Pancreas (tissue), 10 donors: ENCODE measurements around the gene TEX22. TPM values are rescaled to one million over a fixed set of nuclear protein-coding genes. Genes with fewer than 3 reads are reported as not detected.

Source experiments
- ATAC-seq, 4 donors: fragments of 200-7000 bp; cut with Tn5 transposase; one replicate each; pipeline versions ENCODE4 v1.8.0 to v1.9.1; 2020; ENCODE audit warnings: mild to moderate bottlenecking in 4 of 4, moderate library complexity in 4 of 4
- DNase-seq, 6 donors: peaks; one replicate each; pipeline ENCODE4 v3.0.0-alpha.2; 2020
- FAIRE-seq: peaks from 2 replicates; lab custom pipeline; 2012; peaks lifted over from hg19 to GRCh38; lab: Jason Lieb, UNC
- H3K27ac ChIP-seq, 4 donors: fragments of 200-600 bp; sonication (generic); 1 replicate in 3 of 4; 2 replicates in 1 of 4; pipeline versions ENCODE4 v1.5.0 to v1.8.0; 2020
- H3K27me3 ChIP-seq, 4 donors: fragments of 200-600 bp; one replicate each; pipeline ENCODE4 v1.8.0; 2021
- H3K36me3 ChIP-seq, 3 donors: fragments of 200-600 bp; sonication (generic) in 1 of 3; one replicate each; pipeline versions ENCODE4 v1.5.0 to v1.8.0; 2020 to 2021
- H3K4me1 ChIP-seq, 3 donors: fragments of 200-600 bp; one replicate each; pipeline ENCODE4 v1.8.0; 2021
- H3K4me3 ChIP-seq, 4 donors: fragments of 200-600 bp; sonication (generic) in 2 of 4; one replicate each; pipeline versions ENCODE4 v1.5.0 to v1.8.0; 2020 to 2021
- H3K9me3 ChIP-seq, 4 donors: fragments of 200-600 bp; one replicate each; pipeline ENCODE4 v1.8.0; 2021
- WGBS, 2 donors: extraction: QIAGEN DNeasy Blood & Tissue Kit; methylation state at CpG; one replicate each; pipeline ENCODE4 v1.1.7; 2013; 5-methylcytosine and 5-hydroxymethylcytosine counted together
- intact Hi-C, 3 donors: fragments of 100-400 bp; cut with DNase I; formaldehyde crosslinking; loops; one replicate each; pipeline versions ENCODE4 v1.11.1 to v1.14.2; 2022
- polyA plus RNA-seq, 2 donors: library from polyadenylated mRNA; stranded (reverse); fragments of 200-250 nt; gene quantifications; one replicate each; pipeline ENCODE4 v1.2.3, GENCODE V29; 2013
- total RNA-seq, 6 donors: library from RNA; stranded (reverse); fragmentation: NEBNext Ultra II Directional in 4 of 6; extraction: Animal tissue kit (Norgen Biotek cat#: 25700) in 4 of 6; gene quantifications; one replicate each; pipeline versions ENCODE4 v1.2.1 to v1.2.4, GENCODE V29; 2021 to 2023
- TF ChIP-seq, protein P1 (sequence below), 4 donors: fragments of 200-600 bp; sonication (generic) in 3 of 4; IDR thresholded peaks; one replicate each; pipeline versions ENCODE4 v1.5.0 to v1.8.0; 2021; ENCODE audit warnings: antibody characterized with exemption in 4 of 4
- donor health status: healthy with polysubstance abuse.
- donor health status: DM: no; HTN: no; CAD: no; lungs with moderate emphysema.
- donor health status: DM: no; HTN: no; CAD: no.
- donor health status: control.
- donor health status: control.
- donor health status: Bipolar disorder and iron deficiency.
- donor health status: DM: yes; HTN: yes; CAD: no.
- donor health status: DM: no; HTN: no; CAD: no.
- donor health status: DM: no; HTN: no; CAD: no.
- donor health status: DM: yes; HTN: yes; CAD: no.

The TEX22 gene
- total and polyA plus RNA-seq, 8 donors: 0.14 to 2.4 (median 1.1) TPM

DNA sequence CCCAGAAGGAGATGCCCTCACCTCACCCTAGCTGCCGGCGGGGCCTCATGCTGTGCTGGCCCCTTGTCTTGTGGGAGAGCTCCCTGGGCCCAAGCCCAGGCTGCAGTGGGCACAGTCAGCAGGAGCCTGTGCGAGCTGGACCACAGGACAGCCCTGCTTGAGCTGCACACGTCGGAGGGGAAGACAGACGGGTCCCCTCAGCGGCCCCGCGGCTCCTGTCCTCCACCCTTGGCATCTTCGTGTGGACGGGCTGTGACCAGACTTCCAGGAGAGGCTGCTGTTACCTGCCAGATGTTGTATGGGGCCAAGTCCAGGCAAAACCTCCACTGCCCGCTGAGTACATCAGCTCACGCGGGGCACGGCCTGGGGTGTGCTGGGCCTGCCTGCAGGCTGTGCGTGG, 9.4 kb upstream of the TEX22 start:
- Histone ChIP-seq H3K27ac (peak overlapping the region in 1 of 4 donors; percentile 48), H3K4me1 (peaks cover 0 to 9% (median 0%) of the 10 kb centered on the region in 3 donors), H3K4me3 (no peak overlapping the region), H3K36me3 (peaks cover 0 to 15% (median 3%) of the 10 kb centered on the region in 3 donors), H3K9me3 (no peaks in the 10 kb centered on the region), H3K27me3 (no peaks in the 10 kb centered on the region)
- ATAC-seq (peak in 1 of 4 donors; percentile 2), FAIRE-seq (no peak), DNase-seq (peak in 3 of 6 donors; percentile 15 to 54 (median 15))
- 92% methylated on average over 15 to 16 of the region's 16 CpGs for WGBS, 2 donors
- TF ChIP-seq, protein P1, sequence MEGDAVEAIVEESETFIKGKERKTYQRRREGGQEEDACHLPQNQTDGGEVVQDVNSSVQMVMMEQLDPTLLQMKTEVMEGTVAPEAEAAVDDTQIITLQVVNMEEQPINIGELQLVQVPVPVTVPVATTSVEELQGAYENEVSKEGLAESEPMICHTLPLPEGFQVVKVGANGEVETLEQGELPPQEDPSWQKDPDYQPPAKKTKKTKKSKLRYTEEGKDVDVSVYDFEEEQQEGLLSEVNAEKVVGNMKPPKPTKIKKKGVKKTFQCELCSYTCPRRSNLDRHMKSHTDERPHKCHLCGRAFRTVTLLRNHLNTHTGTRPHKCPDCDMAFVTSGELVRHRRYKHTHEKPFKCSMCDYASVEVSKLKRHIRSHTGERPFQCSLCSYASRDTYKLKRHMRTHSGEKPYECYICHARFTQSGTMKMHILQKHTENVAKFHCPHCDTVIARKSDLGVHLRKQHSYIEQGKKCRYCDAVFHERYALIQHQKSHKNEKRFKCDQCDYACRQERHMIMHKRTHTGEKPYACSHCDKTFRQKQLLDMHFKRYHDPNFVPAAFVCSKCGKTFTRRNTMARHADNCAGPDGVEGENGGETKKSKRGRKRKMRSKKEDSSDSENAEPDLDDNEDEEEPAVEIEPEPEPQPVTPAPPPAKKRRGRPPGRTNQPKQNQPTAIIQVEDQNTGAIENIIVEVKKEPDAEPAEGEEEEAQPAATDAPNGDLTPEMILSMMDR (IDR thresholded peaks at IDR 0.05): no peak
- intact Hi-C loops: no loop called here

DNA sequence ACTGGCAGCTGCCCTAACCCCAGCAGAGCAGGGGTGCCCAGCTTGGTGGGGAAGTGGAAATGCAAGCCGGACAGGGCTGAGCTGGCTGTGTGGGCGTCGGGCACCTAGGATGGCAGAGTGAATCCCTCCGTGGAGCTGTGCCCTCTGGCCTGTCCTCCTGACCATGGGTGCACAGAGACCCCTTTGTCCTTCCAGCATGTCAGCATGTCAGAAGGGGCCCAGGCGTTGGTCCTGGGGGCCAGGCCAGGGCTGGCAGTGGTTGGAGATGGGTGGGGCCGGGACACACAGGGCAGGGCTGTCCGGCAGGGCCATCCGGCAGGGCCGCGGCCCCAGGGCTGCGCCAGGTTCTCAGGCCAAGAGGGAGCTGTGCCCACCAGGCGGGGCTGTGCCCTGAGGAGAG, 8.8 kb upstream of the TEX22 start:
- peaks cover 0 to 10% (median 3%) of the 10 kb centered on the region in 3 donors for H3K36me3 ChIP-seq
- H3K4me3 ChIP-seq: no peak overlapping the region
- intact Hi-C loops: no loop called here
- 74 to 76% methylated on average over 12 of the region's 12 CpGs for WGBS, 2 donors
- H3K27ac ChIP-seq: peak overlapping the region in 2 of 4 donors; percentile 39 to 48
- H3K4me1 ChIP-seq: peaks cover 0 to 9% (median 0%) of the 10 kb centered on the region in 3 donors
- no peaks in the 10 kb centered on the region for H3K27me3 ChIP-seq
- H3K9me3 ChIP-seq: no peaks in the 10 kb centered on the region
- DNase-seq: peak in 4 of 6 donors; percentile 20 to 74 (median 42)
- TF ChIP-seq, protein P1 (IDR thresholded peaks at IDR 0.05): no peak
- ATAC-seq: peak in 3 of 4 donors; percentile 11 to 40 (median 14)
- no peak for FAIRE-seq

DNA sequence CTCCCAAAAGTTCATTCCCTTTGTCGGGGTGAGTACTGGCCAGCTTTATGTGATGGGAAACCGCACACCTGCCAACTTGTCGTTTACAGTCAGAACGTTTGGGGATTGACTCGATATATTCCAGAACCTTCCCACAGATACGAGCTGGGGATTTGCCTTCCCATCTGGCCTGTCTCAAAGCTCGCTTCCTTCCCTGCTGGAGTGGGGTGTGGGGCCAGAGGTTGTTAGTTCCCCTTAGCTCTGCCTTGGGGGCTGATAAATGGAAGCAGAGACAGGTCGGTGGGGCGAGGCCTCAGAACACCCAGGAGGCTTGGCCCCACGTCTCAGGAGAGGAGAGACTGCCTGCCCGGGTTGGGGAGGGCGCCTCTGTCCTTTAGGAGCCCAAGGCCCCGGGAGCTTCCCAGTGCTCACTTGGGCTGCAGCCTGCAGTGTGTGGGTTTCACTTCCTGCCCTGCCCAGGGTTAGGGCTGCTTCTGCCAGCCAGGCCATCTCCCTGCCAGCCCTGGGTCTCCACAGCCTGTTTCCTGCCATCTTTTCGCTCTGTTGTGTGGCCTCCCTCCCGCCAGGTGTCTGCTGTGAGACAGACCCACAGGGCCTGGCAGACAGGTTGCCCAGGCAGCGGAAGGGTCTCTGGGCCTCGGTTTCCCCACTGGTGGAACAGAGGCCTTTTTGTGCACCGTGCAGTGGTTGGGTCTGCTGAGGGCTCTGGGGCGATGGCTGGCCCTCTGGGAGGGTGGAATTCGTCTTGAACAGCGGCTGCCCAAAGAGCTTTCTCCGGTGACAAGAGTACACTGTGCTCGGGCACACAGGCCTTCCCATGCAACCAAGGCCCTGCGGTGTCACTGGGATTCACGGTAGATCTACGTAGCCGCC, 8.1 kb upstream of the TEX22 start:
- TF ChIP-seq, protein P1 (IDR thresholded peaks at IDR 0.05): no peak
- H3K36me3 ChIP-seq: peaks cover 0 to 3% (median 0%) of the 10 kb centered on the region in 3 donors
- FAIRE-seq (no peak), ATAC-seq (peak in 3 of 4 donors; percentile 12 to 58 (median 29)), DNase-seq (peak in 3 of 6 donors; percentile 14 to 59 (median 36))
- peaks cover 0 to 9% (median 0%) of the 10 kb centered on the region in 3 donors for H3K4me1 ChIP-seq
- 69 to 74% methylated on average over 27 of the region's 27 CpGs for WGBS, 2 donors
- no peaks in the 10 kb centered on the region for H3K27me3 ChIP-seq
- H3K27ac ChIP-seq: peak overlapping the region in 2 of 4 donors; percentile 39 to 48
- no peak overlapping the region for H3K4me3 ChIP-seq
- no peaks in the 10 kb centered on the region for H3K9me3 ChIP-seq
- intact Hi-C loops: no loop called here

DNA sequence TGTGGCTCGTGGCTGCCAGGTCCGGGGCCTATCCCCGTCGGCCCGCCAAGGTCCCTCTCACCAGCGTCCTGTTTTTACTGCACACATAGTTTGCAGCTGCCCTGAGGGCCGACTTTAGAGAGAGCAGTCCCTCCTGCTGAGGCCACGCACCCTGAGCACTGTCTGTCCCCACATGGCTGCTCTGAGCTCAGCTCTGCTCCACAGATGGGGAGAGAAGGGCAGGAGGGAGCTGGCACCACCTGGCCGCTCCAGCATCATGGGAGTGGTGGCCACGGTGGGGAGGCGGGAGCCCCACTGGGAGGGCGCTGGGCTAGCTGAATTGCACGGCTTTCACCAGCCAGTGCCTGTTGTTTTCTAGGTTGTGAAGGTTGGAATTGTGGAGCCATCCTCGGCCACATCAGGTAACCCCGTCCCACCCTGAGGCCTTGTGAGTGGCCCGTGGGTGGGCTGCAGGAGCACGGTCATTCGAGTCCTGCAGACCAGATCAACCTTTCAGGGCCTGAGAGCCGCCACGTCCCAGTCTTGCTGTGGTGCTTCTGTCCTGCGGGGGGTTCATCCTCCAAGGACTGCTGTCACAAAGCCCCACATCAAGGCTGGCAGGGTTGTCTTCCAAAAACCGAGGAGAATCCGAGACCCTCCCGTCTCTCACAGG, 7.4 kb upstream of the TEX22 start:
- no peak overlapping the region for H3K4me3 ChIP-seq
- intact Hi-C loops: no loop called here
- no peaks in the 10 kb centered on the region for H3K36me3 ChIP-seq
- H3K27ac ChIP-seq: no peak overlapping the region
- TF ChIP-seq, protein P1 (IDR thresholded peaks at IDR 0.05): no peak
- H3K4me1 ChIP-seq: peaks cover 0 to 9% (median 0%) of the 10 kb centered on the region in 3 donors
- peak in 4 of 6 donors; percentile 9 to 46 (median 20) for DNase-seq
- no peaks in the 10 kb centered on the region for H3K9me3 ChIP-seq
- ATAC-seq: no peak
- WGBS, 2 donors: 93 to 95% methylated on average over 24 of the region's 24 CpGs
- FAIRE-seq: no peak
- H3K27me3 ChIP-seq: no peaks in the 10 kb centered on the region
